HepG2 (cell line): ENCODE results near the gene ING5. TPM values are rescaled to one million over a fixed set of nuclear protein-coding genes. Genes with fewer than 3 reads are reported as not detected.
A peak's percentile ranks its signal among the peaks of the same experiment; 100 is the strongest.

ENCODE experiments used
- MEF2D ChIP-seq: sonication (generic); formaldehyde crosslinking; IDR thresholded peaks from 2 replicates; pipeline ENCODE4 v1.5.1; 2020; ENCODE audit warnings: mild to moderate bottlenecking, missing genetic modification reagents
- TBX2 ChIP-seq: sonication (generic); formaldehyde crosslinking; IDR thresholded peaks from 2 replicates; pipeline ENCODE4 v1.5.0; 2020; ENCODE audit warnings: missing genetic modification reagents, mild to moderate bottlenecking, borderline replicate concordance
- YEATS4 ChIP-seq: sonication (generic); formaldehyde crosslinking; IDR thresholded peaks from 2 replicates; pipeline ENCODE4 v1.4.0; 2020; ENCODE audit warnings: missing genetic modification reagents, borderline replicate concordance
- ZC3H13 ChIP-seq: sonication (generic); formaldehyde crosslinking; IDR thresholded peaks from 2 replicates; pipeline ENCODE4 v1.8.1; 2023; ENCODE audit warnings: mild to moderate bottlenecking, missing genetic modification reagents, moderate library complexity
- ZFP41 ChIP-seq: sonication (generic); formaldehyde crosslinking; IDR thresholded peaks from 2 replicates; pipeline ENCODE4 v1.4.0; 2020; ENCODE audit warnings: mild to moderate bottlenecking, missing genetic modification reagents, borderline replicate concordance
- ZNF280D ChIP-seq: sonication (generic); formaldehyde crosslinking; IDR thresholded peaks from 2 replicates; pipeline ENCODE4 v1.5.1; 2020; ENCODE audit warnings: mild to moderate bottlenecking, missing genetic modification reagents
- polyA plus RNA-seq, 8 experiments: library from polyadenylated mRNA; depleted of rRNA in 3 of 8; stranded (reverse) in 7 of 8; unstranded in 1 of 8; fragments of >200 nt; fragmentation: Illumina TruSeq in 4 of 8; extraction: Trizol in 4 of 8; gene quantifications; 2 replicates each; pipeline versions ENCODE4 v1.2.1 to v1.2.3, GENCODE V29; 2011 to 2016; ENCODE audit warnings: low read depth in 4 of 8, missing spikeins in 1 of 8, mixed read lengths in 1 of 8; ENCODE audit not compliant: insufficient read depth in 1 of 8
- total RNA-seq, 5 experiments: library from RNA; depleted of rRNA; stranded (reverse); fragments of >200 nt; fragmentation: Illumina TruSeq; extraction: Trizol; gene quantifications; 2 replicates each; pipeline ENCODE4 v1.2.3, GENCODE V29; 2016; ENCODE audit warnings: low read depth in 1 of 5
- TF ChIP-seq, protein P1 (sequence below): sonication (generic); formaldehyde crosslinking; IDR thresholded peaks from 2 replicates; pipeline ENCODE4 v1.5.0; 2020; ENCODE audit warnings: mild to moderate bottlenecking, missing genetic modification reagents, borderline replicate concordance
- TF ChIP-seq, protein P2 (sequence below): sonication (generic); formaldehyde crosslinking; conservative IDR thresholded peaks from 2 replicates; pipeline ENCODE4 v1.8.0; 2022; ENCODE audit warnings: mild to moderate bottlenecking, moderate library complexity, missing genetic modification reagents
- TF ChIP-seq, protein P3 (sequence below), 2 experiments: fragments of 450-650 bp in 1 of 2; sonication (generic) in 1 of 2; formaldehyde crosslinking; IDR thresholded peaks; 2 replicates each; pipeline versions ENCODE4 v1.5.0 to v1.8.0; 2020 to 2022; ENCODE audit warnings: mild to moderate bottlenecking in 1 of 2, missing genetic modification reagents in 1 of 2
- TF ChIP-seq, protein P4 (sequence below): fragments of 450-650 bp; IDR thresholded peaks from 2 replicates; pipeline ENCODE4 v1.6.1; 2017; ENCODE audit warnings: mild to moderate bottlenecking

ING5 gene
- total and polyA plus RNA-seq, 2 of the 13 experiments (the other 11 are each of a cell fraction or from before 2014, with no cell fraction given): 61.9 to 71.9 TPM

DNA sequence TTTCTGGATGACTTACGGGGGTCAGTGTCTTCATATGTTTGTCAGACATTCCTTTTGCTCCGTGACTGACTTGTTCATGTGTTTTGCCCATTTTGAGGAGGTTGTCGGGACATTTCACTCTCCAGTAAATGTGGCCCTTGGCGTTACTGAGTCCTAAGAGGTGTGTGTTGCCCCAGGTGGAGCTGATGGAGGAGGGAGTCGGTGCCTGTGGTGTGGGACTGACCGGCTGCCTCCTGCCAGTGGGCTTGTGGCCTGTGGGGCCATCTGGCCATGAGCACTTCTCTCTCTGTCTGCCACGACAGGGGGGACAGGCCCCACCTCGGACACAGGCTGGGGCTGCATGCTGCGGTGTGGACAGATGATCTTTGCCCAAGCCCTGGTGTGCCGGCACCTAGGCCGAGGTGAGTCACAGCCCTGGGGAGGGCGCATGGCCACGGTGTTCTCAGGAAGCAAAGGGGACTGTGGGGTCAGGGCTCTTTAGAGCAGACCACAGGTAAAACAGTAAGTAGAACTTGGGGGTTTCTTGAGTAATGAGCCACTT is 48.6 kb upstream of the ING5 start (continued):
- TF ChIP-seq, protein P1, sequence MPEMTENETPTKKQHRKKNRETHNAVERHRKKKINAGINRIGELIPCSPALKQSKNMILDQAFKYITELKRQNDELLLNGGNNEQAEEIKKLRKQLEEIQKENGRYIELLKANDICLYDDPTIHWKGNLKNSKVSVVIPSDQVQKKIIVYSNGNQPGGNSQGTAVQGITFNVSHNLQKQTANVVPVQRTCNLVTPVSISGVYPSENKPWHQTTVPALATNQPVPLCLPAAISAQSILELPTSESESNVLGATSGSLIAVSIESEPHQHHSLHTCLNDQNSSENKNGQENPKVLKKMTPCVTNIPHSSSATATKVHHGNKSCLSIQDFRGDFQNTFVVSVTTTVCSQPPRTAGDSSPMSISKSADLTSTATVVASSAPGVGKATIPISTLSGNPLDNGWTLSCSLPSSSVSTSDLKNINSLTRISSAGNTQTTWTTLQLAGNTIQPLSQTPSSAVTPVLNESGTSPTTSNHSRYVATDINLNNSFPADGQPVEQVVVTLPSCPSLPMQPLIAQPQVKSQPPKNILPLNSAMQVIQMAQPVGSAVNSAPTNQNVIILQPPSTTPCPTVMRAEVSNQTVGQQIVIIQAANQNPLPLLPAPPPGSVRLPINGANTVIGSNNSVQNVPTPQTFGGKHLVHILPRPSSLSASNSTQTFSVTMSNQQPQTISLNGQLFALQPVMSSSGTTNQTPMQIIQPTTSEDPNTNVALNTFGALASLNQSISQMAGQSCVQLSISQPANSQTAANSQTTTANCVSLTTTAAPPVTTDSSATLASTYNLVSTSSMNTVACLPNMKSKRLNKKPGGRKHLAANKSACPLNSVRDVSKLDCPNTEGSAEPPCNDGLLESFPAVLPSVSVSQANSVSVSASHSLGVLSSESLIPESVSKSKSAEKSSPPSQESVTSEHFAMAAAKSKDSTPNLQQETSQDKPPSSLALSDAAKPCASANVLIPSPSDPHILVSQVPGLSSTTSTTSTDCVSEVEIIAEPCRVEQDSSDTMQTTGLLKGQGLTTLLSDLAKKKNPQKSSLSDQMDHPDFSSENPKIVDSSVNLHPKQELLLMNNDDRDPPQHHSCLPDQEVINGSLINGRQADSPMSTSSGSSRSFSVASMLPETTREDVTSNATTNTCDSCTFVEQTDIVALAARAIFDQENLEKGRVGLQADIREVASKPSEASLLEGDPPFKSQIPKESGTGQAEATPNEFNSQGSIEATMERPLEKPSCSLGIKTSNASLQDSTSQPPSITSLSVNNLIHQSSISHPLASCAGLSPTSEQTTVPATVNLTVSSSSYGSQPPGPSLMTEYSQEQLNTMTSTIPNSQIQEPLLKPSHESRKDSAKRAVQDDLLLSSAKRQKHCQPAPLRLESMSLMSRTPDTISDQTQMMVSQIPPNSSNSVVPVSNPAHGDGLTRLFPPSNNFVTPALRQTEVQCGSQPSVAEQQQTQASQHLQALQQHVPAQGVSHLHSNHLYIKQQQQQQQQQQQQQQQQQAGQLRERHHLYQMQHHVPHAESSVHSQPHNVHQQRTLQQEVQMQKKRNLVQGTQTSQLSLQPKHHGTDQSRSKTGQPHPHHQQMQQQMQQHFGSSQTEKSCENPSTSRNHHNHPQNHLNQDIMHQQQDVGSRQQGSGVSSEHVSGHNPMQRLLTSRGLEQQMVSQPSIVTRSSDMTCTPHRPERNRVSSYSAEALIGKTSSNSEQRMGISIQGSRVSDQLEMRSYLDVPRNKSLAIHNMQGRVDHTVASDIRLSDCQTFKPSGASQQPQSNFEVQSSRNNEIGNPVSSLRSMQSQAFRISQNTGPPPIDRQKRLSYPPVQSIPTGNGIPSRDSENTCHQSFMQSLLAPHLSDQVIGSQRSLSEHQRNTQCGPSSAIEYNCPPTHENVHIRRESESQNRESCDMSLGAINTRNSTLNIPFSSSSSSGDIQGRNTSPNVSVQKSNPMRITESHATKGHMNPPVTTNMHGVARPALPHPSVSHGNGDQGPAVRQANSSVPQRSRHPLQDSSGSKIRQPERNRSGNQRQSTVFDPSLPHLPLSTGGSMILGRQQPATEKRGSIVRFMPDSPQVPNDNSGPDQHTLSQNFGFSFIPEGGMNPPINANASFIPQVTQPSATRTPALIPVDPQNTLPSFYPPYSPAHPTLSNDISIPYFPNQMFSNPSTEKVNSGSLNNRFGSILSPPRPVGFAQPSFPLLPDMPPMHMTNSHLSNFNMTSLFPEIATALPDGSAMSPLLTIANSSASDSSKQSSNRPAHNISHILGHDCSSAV (CRISPR knock-in tag): no peak
- TF ChIP-seq, protein P2, sequence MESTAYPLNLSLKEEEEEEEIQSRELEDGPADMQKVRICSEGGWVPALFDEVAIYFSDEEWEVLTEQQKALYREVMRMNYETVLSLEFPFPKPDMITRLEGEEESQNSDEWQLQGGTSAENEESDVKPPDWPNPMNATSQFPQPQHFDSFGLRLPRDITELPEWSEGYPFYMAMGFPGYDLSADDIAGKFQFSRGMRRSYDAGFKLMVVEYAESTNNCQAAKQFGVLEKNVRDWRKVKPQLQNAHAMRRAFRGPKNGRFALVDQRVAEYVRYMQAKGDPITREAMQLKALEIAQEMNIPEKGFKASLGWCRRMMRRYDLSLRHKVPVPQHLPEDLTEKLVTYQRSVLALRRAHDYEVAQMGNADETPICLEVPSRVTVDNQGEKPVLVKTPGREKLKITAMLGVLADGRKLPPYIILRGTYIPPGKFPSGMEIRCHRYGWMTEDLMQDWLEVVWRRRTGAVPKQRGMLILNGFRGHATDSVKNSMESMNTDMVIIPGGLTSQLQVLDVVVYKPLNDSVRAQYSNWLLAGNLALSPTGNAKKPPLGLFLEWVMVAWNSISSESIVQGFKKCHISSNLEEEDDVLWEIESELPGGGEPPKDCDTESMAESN (CRISPR knock-in tag): peak; percentile 86; the same call in 1 of the 2 replicates
- peak; percentile 86 for TF ChIP-seq MEF2D (CRISPR knock-in tag)
- TF ChIP-seq, protein P3, sequence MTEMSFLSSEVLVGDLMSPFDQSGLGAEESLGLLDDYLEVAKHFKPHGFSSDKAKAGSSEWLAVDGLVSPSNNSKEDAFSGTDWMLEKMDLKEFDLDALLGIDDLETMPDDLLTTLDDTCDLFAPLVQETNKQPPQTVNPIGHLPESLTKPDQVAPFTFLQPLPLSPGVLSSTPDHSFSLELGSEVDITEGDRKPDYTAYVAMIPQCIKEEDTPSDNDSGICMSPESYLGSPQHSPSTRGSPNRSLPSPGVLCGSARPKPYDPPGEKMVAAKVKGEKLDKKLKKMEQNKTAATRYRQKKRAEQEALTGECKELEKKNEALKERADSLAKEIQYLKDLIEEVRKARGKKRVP (CRISPR knock-in tag; IDR thresholded peaks at IDR 0.05): no peak
- peak; percentile 88; the same call in 1 of the 2 replicates for TF ChIP-seq TBX2 (CRISPR knock-in tag)
- TF ChIP-seq ZNF280D (CRISPR knock-in tag): peak; percentile 79
- no peak for TF ChIP-seq ZC3H13 (CRISPR knock-in tag)
- peak; percentile 87; the same call in 1 of the 2 replicates for TF ChIP-seq YEATS4 (CRISPR knock-in tag)
- TF ChIP-seq, protein P4, sequence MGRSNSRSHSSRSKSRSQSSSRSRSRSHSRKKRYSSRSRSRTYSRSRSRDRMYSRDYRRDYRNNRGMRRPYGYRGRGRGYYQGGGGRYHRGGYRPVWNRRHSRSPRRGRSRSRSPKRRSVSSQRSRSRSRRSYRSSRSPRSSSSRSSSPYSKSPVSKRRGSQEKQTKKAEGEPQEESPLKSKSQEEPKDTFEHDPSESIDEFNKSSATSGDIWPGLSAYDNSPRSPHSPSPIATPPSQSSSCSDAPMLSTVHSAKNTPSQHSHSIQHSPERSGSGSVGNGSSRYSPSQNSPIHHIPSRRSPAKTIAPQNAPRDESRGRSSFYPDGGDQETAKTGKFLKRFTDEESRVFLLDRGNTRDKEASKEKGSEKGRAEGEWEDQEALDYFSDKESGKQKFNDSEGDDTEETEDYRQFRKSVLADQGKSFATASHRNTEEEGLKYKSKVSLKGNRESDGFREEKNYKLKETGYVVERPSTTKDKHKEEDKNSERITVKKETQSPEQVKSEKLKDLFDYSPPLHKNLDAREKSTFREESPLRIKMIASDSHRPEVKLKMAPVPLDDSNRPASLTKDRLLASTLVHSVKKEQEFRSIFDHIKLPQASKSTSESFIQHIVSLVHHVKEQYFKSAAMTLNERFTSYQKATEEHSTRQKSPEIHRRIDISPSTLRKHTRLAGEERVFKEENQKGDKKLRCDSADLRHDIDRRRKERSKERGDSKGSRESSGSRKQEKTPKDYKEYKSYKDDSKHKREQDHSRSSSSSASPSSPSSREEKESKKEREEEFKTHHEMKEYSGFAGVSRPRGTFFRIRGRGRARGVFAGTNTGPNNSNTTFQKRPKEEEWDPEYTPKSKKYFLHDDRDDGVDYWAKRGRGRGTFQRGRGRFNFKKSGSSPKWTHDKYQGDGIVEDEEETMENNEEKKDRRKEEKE: no peak
- TF ChIP-seq ZFP41 (CRISPR knock-in tag): no peak
